Activated effector memory CD4-positive, alpha-beta T cell treated with anti-CD3 and anti-CD28 coated beads, Interleukin-2, amount 50 U/mL, for 16 hours (primary cell): ENCODE results near the gene SHISA5.

Source experiments
- DNase-seq: peaks from one replicate; pipeline ENCODE4 v3.0.0-alpha.2; 2020

Gene SHISA5

DNA sequence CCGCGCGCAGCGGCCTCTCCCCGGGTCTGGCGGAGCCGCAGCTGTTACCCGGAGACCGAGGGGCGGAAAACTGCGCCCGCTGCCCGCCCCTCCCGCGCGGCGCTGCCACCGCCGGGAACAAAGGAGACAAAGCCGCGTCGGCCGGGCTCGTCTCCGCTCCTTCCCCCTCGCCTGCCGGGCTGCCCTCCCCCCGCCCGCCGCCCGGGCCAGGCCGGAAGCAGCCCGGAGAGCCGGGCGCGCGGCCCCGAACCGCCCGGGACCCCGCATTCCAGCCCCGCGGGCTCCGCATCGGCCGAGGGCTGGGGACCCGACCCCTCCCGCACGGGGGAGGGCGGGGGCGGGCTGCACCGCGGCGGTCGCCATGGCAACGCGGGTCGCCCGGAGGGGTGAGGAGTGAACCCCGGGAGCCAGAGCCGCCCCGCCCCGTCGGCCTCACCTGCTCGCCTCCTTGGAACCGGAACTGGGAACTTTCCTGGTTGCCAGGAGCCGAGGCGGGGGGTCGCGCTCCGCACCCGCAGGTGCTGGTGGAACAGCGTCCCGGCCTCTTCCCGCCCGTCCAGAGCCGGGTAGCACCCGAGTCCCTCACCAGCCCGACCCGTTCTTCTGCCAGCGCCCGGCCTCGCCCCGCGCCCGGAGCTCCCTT, 74.5 kb downstream of the SHISA5 start:
- peak; percentile 88 for DNase-seq

DNA sequence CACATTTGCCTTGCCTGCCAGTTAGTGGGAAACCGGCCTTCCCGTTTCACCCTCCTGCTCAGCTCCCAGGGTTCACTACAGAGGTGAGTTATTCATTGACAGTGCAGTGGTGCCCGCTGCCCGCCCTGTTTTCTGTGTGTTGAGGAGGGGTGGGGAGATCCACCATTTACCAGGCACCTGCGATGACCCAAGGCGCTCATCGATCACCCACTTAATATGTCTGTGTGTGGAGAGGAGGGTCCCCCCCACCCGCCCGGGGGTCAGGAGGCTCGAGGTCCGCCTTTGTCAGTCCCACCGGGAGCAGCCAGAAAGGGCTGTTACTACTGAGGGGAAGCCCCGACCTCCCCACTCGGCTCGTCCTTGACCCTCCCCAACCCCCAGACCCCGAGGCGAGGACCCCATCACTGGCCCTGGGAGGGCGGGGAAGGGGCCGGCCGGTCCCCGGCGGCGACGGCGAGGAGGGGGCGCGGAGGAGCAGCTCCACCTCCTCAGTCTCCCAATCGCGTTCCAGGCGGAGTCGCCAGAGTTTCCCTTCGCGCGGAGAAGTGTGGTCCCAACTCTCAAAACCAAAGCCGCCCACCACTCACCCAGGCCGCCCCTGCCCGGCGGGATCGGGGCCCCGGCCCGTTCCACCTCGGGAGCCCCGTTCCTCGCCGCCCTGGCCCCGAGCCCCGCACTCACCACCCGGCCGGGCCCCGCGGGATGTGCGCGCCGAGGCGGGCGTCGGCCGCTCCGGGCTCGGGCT, 75.2 kb downstream of the SHISA5 start:
- no peak for DNase-seq

DNA sequence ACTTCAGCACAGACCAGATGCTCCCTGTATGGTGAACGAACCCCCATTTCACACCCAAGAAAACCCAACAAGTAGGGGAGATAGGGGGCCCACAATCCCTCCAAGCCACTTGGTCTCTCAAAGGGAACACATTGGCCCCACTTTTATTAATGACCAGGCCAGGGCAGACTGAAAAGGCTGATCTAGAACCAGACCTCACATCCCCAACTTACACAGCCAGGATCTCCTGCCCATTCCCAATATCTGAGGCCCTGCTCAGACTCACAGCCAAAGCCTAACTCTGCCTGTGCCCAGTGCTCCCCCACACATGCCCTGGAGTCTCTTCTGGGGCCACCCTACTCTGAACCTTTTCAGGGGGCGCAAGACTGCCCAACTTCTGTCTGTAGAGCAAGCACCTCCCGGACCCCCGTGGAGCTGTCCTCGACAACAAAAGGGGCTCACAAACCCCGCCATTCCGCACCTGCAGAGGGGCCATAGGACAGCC, 75.8 kb downstream of the SHISA5 start:
- no peak for DNase-seq

DNA sequence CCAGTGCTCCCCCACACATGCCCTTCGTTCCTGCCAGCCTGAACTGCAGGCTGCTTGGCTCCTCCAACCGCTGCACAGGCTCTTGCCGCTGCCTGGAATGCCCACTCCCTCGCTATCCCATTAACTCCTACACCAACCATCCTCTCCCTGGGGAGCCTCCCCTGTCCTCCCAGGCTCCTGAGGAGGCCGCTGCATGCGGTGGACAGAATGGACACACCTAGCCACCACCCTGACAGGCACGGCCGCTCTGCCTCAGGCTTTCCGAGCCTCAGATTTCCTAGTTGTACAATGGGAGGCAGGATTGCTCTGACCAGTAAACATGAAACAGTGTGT, 76.4 kb downstream of the SHISA5 start:
- no peak for DNase-seq

DNA sequence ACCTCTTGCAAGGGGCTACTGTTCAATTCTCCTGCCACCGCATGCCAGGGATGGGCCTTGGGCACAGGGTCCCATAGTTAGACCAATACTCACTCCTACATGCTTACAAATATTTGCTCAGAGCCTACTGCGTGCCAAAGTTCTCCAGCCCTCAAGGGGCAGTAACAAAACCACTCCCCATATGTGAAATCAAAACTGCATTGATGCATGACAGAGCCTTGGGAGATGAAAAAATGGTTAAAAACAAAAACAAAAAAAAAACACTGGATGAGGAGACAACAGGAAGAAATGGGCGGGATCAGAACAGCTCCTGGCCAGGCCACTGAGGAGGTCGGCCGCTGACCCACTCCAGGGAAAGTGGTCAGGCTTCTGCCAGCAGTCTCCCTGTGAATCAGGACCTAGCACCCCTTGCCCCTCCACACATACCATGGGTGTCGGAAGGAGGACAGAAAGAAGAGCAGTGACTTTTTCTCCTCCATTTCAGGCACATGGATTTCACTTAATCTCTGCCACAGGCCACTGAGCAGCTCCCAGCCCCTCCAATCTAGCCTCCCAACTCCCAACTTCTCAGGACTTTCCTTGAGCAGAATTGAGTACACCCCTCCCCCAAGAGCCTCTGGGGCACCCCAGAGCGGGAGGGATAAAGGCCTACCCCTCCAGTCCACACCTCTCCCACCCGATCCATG, 76.9 kb downstream of the SHISA5 start:
- DNase-seq, result no peak

DNA sequence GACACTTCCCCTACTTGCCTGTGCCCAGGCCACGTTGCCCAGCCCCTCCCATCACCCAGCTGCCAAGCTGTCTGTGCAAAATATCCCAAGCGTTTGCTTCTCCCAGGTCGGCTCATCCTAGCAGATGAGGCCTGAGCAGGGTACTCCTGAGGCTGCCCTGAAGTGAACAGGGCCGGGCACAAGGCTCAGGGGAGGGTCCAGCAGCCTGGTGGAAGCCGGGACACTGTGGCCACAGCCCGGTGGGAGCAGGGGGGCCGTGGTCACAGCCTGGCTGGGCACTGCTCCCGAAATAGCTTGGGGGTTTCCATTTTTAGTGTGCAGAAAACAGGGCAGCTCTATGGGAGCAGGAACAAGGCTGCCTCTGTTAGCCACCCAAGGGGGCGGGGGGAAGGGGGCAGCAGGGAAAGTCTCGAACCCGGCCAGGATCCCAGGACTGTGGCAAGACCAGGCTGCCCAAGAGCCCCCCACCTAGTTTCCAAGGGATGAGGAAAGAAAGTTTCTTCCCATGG, 77.5 kb downstream of the SHISA5 start:
- DNase-seq, result no peak

DNA sequence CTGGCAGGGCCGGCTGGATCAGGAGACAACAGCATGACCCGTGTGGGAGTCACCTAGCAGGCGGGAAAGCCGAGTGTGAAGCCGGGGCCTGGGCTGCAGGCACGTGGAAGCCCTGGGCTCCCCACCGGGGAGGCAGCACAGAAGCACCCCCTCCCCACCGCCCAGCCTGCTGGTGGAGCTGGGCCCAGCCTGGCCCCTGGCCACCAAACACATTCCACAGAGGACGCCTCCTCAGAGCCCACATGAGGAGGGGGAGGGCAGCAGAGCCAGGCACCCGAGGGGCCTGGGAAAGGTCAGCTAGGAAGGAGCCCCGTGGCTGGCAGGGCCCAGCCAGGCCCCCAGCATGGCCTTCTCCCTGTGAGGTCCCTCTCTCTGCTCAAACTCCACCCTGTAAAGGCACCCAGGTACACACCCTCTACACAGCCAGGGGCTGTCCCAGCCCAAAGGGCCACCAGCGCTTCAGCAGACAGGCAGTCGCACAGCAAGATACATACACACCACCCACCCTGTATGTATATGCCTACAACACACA, 78.6 kb downstream of the SHISA5 start:
- no peak for DNase-seq

DNA sequence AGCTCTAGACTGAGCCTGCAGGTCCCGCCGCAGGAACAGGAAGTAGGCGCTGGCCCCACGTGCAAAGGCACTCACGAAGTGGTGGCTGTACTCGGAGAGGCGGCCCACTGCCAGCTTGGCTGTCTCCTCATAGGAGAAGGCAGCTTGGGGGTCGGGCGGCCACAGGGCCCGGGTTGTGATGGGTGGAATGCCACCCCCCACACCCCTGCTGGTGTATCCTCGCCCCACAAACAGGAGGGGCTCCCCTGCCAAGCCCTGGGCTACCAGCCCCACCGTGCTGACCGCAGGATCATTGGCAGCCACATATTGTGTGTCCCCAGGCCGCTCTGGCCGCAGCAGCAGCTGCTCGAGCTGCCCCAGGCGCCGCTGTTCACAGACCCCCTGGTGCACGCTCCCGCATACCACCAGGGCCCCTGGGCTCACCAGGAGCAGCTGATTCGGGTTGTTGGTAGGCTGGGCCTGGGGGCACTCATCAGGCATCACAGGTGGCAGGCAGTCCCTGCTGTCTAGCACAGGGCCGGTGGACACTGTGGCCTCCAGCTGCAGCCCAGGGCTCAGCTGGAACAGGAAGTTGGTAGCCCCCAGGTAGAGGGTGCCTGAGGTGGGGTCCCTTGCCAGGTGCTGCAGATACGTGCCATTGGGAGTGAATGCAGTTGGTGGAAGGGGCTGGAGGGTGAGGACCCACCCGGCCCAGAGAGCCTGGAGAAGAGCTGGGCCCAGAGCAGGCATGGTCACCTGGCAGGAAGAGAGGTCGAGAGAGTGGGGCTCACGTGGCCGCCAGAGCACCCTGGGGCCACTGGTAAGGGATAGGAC, 79.9 kb downstream of the SHISA5 start:
- DNase-seq, result no peak

DNA sequence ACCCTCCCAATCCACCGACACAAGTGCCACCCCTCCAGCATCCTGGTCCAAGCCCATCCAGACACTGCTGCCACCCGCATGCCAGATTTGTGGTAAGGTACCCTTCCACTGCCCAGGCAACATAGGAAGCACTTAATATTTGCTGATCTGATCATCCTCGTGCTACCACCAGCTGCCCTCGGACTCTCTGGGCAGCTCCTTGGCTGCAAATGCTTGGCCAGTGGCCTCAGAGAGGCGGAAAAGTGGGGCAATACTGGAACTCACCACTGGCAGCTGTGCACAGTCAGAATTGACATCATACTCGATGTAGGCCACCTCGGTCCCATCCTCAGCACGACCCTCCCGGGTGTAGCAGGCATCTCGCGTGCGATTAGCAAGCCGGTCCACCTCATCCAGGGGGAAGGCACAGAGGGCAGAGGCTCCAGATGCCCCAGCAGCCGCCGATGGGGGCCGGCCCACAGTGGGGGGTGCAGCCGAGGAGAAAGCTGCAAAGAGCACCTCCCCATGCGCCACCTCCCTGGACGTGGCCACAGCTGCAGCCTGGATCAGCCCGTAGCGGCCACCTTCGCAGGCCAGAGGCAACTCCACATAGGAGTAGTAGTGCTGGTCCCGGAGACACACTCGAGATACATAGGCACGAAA, 80.6 kb downstream of the SHISA5 start:
- no peak for DNase-seq

DNA sequence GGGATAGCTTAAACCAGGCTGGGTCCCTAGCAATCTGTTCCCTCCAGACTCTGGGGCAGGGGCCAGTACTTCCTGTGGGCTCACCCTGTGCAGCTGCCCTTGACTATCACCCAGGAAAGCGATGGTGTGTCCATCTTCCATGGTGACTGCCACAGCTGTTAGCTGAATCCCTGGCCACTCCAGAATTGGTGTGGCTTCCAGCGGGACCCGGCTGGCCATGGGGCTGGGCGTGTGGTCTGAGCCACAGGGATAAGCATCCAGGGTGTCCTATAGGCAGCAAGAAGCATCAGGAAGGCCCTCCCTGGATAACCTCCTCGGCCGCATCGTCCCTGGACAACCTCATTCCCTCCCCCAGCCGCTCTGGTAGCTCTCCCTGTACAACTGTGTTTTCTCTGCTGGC, 81.3 kb downstream of the SHISA5 start:
- no peak for DNase-seq

DNA sequence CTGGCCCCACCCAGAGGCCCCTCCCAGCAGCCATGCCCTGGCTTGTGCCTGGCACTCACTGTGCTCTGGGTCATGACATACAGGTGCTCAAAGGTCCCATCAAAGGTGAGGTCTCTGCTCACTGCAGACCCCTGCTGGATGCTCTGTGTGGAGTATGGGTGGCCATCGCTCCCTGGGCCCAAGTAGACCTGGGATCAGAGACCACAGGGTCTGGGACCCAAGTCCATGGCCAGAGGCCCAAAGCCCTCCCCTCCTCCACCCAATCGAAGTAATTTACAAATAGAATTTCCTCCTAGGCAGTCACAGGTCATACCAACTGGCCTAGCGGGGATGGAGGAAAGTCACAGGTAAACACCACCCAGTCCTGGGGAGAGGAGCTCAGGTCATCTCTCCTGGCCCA, 81.7 kb downstream of the SHISA5 start:
- DNase-seq, result no peak

DNA sequence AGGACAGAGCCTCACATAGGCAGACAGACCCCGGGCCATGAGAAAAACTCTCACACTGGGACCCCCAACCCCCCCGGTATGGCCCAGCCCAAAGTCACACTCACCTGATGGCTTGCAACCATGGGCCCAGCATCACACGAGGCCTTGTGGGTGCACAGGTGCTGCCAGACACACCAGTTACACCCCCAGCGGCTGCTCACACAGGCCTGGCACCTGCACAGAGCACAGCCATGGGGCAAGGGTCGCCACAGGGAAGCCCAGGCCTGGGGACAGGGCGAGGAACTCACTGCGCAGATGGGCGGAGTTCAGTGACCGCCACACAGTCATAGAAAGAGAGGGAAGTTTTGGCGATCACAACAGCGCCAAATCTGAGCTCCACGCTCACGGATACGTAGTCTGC, 83.4 kb downstream of the SHISA5 start:
- DNase-seq, result no peak

DNA sequence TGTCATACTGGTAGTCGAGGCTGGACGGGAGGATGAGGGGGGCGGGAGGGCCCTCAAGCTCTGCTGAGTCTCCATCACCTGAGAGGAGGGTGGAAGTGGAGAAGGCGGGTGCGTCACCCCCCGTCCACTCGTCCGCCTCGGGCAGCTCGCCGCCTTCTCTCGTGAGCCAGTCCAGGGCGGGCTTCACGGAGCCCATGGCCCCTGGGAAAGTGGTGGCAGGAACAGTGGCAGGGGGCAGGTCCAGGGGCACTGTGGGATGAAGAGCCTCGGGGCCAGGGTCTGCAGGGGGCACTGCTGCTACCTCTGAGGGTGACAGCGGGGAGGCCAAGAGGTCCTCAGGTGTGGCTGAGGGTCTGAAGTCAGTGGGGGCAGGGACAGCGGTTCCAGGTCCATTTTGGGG, 84.4 kb downstream of the SHISA5 start:
- DNase-seq, result no peak

DNA sequence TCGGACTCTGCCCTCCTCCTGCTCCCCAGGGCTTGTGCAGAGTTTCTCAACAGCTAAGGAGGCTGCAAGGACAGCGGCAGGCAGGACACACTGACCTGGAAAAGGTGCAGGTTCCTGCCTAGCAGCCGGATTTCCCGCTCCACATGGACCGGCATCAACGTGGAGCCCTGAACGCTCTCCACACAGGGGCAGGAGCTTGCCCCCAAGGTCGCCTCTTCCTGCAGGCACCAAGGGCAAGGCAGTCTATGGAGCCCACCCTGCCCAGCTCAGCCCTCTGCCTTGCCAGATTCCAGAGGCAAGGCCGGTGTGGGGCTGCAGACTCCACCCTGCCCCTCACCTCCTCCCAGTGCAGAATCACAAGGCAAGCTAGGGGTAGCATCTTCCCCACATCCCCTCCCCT, 84.8 kb downstream of the SHISA5 start:
- DNase-seq, result no peak

DNA sequence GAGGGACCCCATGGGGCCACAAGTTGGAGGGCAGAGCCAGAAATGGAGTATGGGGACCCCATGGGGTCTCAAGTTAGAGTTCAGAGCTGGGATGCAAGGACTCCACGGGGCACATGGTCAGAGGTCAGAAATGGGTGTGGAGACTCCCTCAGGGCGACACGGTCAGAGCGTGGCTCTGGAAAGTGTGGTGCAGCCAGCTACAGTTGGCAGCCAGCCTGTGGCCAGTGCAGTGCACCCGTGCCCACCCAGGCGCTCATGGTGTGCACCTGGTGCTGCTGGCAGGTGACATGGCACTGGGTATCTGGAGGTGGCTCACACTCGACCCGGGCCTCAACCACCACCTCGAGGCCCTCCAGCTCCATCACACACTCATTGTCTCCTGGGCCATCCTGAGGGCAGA, 85.3 kb downstream of the SHISA5 start:
- DNase-seq, result no peak

DNA sequence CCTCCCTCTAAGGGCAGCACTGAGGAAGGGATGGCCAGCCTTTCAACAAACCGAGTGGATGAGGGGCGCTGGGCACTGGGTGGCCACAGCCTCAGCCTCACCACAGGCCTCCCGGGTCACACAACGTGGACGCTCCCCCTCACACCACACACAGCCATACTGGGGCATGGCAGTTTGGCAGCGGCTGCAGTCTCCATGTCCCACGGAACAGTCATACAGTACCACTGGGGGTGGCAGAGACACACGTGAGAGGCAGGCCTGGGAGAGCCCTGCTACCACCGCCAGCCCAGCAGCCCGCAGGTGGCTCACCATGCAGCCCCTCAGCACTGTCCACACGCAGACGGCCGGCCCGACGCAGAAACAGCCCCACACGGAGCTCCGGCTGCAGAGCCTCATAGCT, 85.8 kb downstream of the SHISA5 start:
- DNase-seq, result no peak
